ENCODE data around the gene EYS. TPM values are rescaled to one million over a fixed set of nuclear protein-coding genes. Genes with fewer than 3 reads are reported as not detected.

The EYS gene
- total RNA-seq, 1 experiment from 2014 or later: not detected

DNA sequence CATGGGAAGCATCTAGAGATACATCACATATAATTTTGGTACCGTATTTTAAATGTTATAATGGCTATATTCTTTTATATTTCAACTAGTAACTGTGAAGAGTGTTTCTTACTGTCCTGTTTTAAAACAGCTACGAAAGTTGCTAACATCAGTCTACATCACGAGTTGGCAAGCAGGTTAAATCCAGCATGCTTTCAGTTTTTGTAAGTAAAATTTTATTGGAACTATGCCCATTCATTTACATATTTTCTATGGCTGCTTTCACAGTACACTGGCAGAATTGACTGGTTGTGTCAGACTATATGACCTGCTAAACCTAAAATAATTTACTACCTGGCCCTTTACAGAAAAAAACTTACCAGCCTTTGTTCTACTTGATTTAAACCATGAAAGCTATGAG, 1593.3 kb downstream of the EYS start:
- in situ Hi-C loops (cut with HindIII; ENCODE audit: low sequenced_read_pairs): no loop called here
- DNase-seq (ENCODE audit: low spot score): no peak

DNA sequence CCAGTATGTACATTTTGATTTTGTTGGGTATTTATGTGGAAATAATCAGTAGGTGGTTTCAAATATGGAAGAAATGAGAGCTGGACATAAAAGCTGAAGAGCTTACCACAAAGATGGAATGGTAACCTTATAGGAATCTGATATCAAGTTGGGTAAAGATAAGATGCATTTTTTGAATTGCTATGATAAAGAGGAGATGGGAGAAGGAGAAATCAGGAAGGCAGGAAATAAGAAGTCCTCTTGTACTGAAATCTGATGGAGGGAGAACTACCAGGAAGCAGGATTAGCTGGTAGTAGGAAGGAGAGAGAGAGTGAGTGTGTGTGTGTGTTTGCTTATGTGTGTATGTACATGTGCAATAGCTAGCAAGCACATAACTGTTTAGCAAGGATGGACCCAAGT, 1603.0 kb downstream of the EYS start:
- in situ Hi-C loops (cut with HindIII; ENCODE audit: low sequenced_read_pairs): no loop called here
- DNase-seq (ENCODE audit: low spot score): no peak

- in situ Hi-C loops (cut with HindIII; ENCODE audit: low sequenced_read_pairs): no loop called here
- DNase-seq (ENCODE audit: low spot score): no peak
Measured at GRCh38 chr6:64103480-64103879, 1603.5 kb downstream of the EYS start.

DNA sequence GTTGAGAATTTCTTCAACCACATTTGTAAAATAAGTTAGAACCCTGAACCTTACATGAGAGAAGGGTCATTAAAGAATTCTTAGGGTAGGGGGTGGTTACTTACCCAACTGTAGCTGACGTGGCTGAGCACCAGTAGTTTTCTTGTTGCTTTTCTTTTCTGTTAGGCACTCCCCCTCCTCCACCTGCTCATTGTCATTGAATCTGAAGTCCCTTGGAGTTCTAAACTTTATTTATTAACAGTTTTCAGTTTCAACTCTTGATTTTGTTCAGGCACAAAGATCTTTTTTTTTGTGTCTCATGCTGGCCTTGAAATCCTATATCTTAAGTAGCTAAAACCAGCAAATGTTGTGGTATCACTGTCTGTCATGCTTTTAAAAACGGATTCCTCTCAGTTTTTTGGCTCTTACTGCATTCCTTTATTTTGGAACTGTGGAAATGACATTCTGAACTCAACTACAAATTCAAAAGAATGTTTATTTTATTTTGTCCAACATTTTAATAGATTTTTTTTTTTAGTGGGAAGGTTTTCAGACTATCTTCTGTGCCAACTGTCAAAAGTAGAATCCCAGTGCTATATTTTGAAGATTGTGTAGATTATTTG, 1606.2 kb downstream of the EYS start:
- DNase-seq (ENCODE audit: low spot score): no peak
- in situ Hi-C loops (cut with HindIII; ENCODE audit: low sequenced_read_pairs): no loop called here

DNA sequence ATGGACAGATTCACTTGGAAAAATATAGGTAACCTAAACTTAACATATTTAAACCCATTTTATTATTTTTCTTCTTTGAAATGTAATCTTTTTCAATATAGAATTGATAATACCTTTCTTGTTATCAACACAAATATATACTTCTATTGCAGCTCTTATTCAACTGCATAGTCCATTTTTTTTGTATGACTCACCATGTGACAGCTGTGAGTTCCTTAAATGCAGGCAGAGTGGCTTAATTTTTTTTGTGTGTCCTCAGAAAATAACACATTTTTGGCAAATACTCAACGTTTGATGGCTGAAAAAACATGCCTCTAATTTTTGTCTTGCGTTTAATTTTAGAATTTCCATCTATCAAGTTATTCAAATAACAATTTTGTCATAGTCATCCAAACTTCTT, 1616.7 kb downstream of the EYS start:
- in situ Hi-C loops (cut with HindIII; ENCODE audit: low sequenced_read_pairs): no loop called here
- DNase-seq (ENCODE audit: low spot score): no peak

DNA sequence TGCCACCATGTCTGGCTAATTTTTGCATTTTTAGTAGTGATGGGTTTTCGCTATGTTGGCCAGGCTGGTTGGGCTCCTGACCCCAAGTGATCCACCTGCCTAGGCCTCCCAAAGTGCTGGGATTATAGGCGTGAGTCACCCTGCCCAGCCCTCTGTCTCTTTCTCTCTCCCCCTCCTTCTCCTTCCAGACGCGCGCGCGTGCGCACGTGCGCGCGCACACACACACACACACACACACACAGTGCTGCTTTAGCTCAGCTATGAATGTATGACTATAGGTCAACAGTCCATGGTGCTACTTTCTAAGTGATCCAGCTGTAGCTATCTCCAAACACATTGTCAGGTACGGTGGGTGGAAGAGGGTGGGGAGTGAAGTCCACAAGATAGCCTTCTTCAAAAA, 1621.9 kb downstream of the EYS start:
- DNase-seq (ENCODE audit: low spot score): no peak
- in situ Hi-C loops (cut with HindIII; ENCODE audit: low sequenced_read_pairs): no loop called here

- no peak for DNase-seq (ENCODE audit: low spot score)
Measured at GRCh38 chr6:64084185-64084663, 1622.8 kb downstream of the EYS start.

DNA sequence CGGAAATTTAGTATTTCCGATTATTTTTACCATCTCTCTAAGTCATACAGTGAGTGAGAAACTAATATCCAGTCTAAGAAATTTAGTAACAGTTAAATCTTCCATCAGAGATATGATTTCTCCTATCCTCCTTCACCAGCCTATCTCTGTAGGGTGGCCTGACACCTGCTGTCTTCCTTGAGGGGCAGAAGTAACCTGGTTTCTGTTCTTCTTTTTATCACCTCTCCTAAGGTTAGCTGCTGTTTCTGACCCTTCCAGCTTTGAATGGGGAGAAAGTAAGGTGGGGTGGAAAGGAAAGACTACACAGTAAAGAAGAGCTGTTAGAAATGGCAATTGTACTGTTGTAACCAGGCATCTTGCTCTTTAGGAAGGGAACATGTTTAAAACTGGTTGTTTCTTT, 1623.8 kb downstream of the EYS start:
- in situ Hi-C loops (cut with HindIII; ENCODE audit: low sequenced_read_pairs): no loop called here
- no peak for DNase-seq (ENCODE audit: low spot score)

More at GRCh38 chr6:64084185-64084663, 1622.8 kb downstream of the EYS start:
- in situ Hi-C loops (cut with HindIII; ENCODE audit: low sequenced_read_pairs): no loop called here

- in situ Hi-C loops (cut with HindIII; ENCODE audit: low sequenced_read_pairs): no loop called here
- DNase-seq (ENCODE audit: low spot score): no peak
Measured at GRCh38 chr6:64081453-64081852, 1625.6 kb downstream of the EYS start.

DNA sequence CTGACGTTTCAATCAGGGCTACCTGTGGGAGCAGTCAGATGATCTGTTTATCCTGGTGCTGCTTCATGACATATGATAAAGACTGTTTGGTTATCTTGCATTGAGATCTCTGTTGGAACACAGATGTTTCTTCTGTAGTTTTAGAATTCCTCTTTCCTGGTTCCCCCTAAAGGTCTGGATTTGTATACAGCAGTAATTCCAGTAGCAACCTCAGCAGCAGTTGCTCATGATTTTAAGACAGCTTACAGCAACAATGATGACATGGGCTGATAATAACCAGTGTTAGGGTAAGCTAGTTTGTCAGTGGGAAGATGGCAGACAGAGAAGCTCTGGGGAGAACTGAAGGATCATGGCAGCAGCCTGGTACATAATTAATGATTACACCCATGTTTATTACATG, 1632.0 kb downstream of the EYS start:
- DNase-seq (ENCODE audit: low spot score): no peak
- in situ Hi-C loops (cut with HindIII; ENCODE audit: low sequenced_read_pairs): no loop called here

- no peak for DNase-seq (ENCODE audit: low spot score)
- in situ Hi-C loops (cut with HindIII; ENCODE audit: low sequenced_read_pairs): no loop called here
Measured at GRCh38 chr6:64072686-64073085, 1634.3 kb downstream of the EYS start.

- in situ Hi-C loops (cut with HindIII; ENCODE audit: low sequenced_read_pairs): no loop called here
Measured at GRCh38 chr6:64064919-64065318, 1642.1 kb downstream of the EYS start.

DNA sequence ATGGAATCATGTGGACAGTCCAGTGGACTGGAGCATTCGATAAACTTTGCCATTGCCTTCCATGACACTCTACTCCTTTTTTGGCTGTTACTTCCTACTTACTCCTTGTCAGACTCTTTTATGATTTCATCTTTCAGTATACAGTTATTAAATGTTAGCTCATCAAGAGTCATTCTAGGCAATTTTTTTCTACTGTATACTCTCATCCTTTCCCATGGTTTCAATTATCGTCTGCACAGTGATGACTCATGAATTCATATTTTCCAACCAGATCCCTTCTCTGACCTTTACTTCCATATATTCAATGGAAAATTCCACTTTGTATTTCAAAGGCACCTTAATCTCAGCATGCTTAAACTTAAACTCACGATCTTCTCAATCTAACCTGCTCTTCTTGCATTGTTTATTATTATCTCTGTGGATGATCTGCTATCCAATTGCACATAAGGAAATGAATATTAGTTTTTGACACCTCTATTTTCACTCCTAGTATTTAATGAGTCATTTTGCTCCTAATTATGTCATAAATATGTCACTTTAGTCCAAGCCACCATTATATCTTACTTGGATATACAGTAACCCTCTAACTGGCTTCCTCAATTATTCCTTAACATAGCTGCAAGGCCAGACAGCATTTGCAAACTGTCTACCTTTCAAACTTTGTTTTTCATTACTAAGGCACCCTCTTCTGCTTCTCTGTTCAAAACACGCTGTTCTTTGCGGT, 1643.9 kb downstream of the EYS start:
- in situ Hi-C loops (cut with HindIII; ENCODE audit: low sequenced_read_pairs): no loop called here
- no peak for DNase-seq (ENCODE audit: low spot score)

More at GRCh38 chr6:64064919-64065318, 1642.1 kb downstream of the EYS start:
- DNase-seq (ENCODE audit: low spot score): no peak

GRCh38 chr6:64054861-64055260, 1652.2 kb downstream of the EYS start:
- in situ Hi-C loops (cut with HindIII; ENCODE audit: low sequenced_read_pairs): no loop called here
- no peak for DNase-seq (ENCODE audit: low spot score)

DNA sequence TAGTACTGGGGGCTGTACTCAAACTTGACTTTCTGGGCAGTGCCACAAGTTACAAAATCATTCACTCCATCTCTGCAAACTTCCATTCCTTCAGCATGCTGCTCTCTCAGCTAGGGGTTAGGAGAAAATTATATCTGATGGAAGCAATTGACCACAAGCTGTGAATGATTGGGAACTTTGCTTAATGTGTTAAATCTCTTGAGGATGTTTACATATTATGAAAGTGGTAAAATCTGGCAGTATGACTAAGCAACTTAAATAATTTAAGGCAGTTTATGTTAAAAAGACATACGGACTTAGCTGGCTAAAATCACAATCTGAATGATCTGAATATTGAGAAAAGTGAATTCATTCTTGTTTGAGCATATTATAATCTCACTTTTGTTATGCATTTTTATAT, 1656.4 kb downstream of the EYS start:
- in situ Hi-C loops (cut with HindIII; ENCODE audit: low sequenced_read_pairs): no loop called here
- no peak for DNase-seq (ENCODE audit: low spot score)

GRCh38 chr6:64049736-64050135, 1657.3 kb downstream of the EYS start:
- in situ Hi-C loops (cut with HindIII; ENCODE audit: low sequenced_read_pairs): no loop called here
- DNase-seq (ENCODE audit: low spot score): no peak

GRCh38 chr6:64046746-64047208, 1660.2 kb downstream of the EYS start:
- DNase-seq (ENCODE audit: low spot score): no peak
- in situ Hi-C loops (cut with HindIII; ENCODE audit: low sequenced_read_pairs): no loop called here

DNA sequence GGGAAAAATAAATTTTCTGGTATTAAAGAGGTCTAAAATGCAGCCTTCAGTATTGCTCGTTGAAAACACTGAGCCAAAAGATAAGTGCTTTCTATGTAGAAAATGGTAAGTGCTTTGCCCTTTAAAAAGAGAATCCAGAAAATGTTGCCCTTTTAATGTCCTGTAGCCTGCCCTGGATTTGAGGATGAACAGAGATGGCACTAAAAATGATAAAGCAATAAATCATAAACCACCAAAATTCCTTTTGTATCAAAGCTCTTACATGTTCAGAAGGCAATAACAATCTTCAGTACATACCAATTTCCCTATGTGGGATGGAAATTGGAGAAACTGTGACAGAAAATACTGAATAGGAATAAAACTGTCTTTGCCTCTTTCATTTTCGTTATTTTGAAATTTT, 1665.7 kb downstream of the EYS start:
- in situ Hi-C loops (cut with HindIII; ENCODE audit: low sequenced_read_pairs): no loop called here
- no peak for DNase-seq (ENCODE audit: low spot score)

GRCh38 chr6:64040113-64040512, 1666.9 kb downstream of the EYS start:
- DNase-seq (ENCODE audit: low spot score): no peak
- in situ Hi-C loops (cut with HindIII; ENCODE audit: low sequenced_read_pairs): no loop called here

GRCh38 chr6:64037427-64037826, 1669.6 kb downstream of the EYS start:
- in situ Hi-C loops (cut with HindIII; ENCODE audit: low sequenced_read_pairs): no loop called here
- DNase-seq (ENCODE audit: low spot score): no peak
